HepG2 (cell line): ENCODE data around the gene RPTOR. TPM values are rescaled to one million over a fixed set of nuclear protein-coding genes. Genes with fewer than 3 reads are reported as not detected.
A peak's percentile ranks its signal among the peaks of the same experiment; 100 is the strongest.

Experiments
- ATAC-seq: fragments of 200-7000 bp; cut with Tn5 transposase; 3 replicates; pipeline ENCODE4 v1.9.1; 2020; ENCODE audit warnings: mild to moderate bottlenecking, moderate library complexity
- BruUV-seq: library from RNA; stranded (reverse); fragments of 400-500 nt; replicated peaks from 2 replicates; lab custom pipeline; 2021; lab: Mats Ljungman, UMichigan
- CTCF ChIA-PET: fragments of 300-600 bp; formaldehyde crosslinking; extraction: SDS; loops from one replicate; lab custom pipeline; 2021; ENCODE audit warnings: low total read pairs, inconsistent platforms, low intra/inter-chr PET ratio; lab: Yijun Ruan, JAX
- POLR2A ChIA-PET: fragments of 350-600 bp; sonication (Branson Sonifier 250); formaldehyde crosslinking; loops from one replicate; lab custom pipeline; 2020; ENCODE audit warnings: antibody characterized with exemption, inconsistent platforms; lab: Yijun Ruan, JAX
- DNase-seq: peaks from one replicate; pipeline ENCODE4 v3.0.0-alpha.2; 2015; ENCODE audit warnings: low spot score
- FAIRE-seq: peaks from 3 replicates; lab custom pipeline; 2011; peaks lifted over from hg19 to GRCh38; lab: Jason Lieb, UNC
- H2AFZ ChIP-seq: one replicate; pipeline ENCODE4 v1.6.1; 2011; ENCODE audit warnings: low read length, inconsistent platforms
- H3K27ac ChIP-seq: fragments of 300-600 bp; 3 replicates; pipeline ENCODE4 v1.8.0; 2011; ENCODE audit warnings: mixed run types, mild to moderate bottlenecking, mixed read lengths, low read length, inconsistent platforms; ENCODE audit not compliant: insufficient read depth; ENCODE audit errors: extremely low read length
- H3K27me3 ChIP-seq, 2 experiments: fragments of 200-600 bp in 1 of 2; 2 replicates in 1 of 2; 3 replicates in 1 of 2; pipeline versions ENCODE4 v1.6.0 to v1.8.0; 2011; ENCODE audit warnings: low read length in 2 of 2, mild to moderate bottlenecking in 2 of 2, moderate library complexity in 2 of 2, inconsistent platforms in 1 of 2; ENCODE audit not compliant: insufficient read depth in 2 of 2, control insufficient read depth in 1 of 2
- H3K36me3 ChIP-seq, 2 experiments: fragments of 200-600 bp in 1 of 2; replicated peaks in 1 of 2; 2 replicates in 1 of 2; 3 replicates in 1 of 2; pipeline versions ENCODE4 v1.5.1 to v1.8.0; 2011; ENCODE audit warnings: low read length in 2 of 2, inconsistent platforms in 1 of 2; ENCODE audit not compliant: insufficient read depth in 2 of 2, control insufficient read depth in 1 of 2
- H3K4me1 ChIP-seq: 2 replicates; pipeline ENCODE4 v1.5.1; 2012; ENCODE audit warnings: low read length, inconsistent platforms; ENCODE audit not compliant: insufficient read depth
- H3K4me2 ChIP-seq: 2 replicates; pipeline ENCODE4 v1.6.0; 2011; ENCODE audit warnings: low read depth, low read length, inconsistent platforms
- H3K4me3 ChIP-seq, 3 experiments: fragments of 200-600 bp in 1 of 3; sonication (generic), shearing (Covaris generic) in 1 of 3; replicated peaks in 1 of 3; 2 replicates each; pipeline ENCODE4 v1.5.1; 2011 to 2016; ENCODE audit warnings: low read length in 3 of 3, inconsistent platforms in 2 of 3, low read depth in 2 of 3, mild to moderate bottlenecking in 2 of 3, control low read depth in 1 of 3, mixed read lengths in 1 of 3; ENCODE audit not compliant: insufficient read depth in 1 of 3
- H3K79me2 ChIP-seq: one replicate; pipeline ENCODE4 v1.6.1; 2011; ENCODE audit warnings: low read length, inconsistent platforms; ENCODE audit not compliant: insufficient read depth
- H3K9ac ChIP-seq: 2 replicates; pipeline ENCODE4 v1.6.0; 2011; ENCODE audit warnings: mild to moderate bottlenecking, low read depth, low read length, inconsistent platforms; ENCODE audit not compliant: insufficient read depth
- H3K9me3 ChIP-seq: 2 replicates; pipeline ENCODE4 v1.5.1; 2012; ENCODE audit warnings: mild to moderate bottlenecking, low read length
- H4K20me1 ChIP-seq: 2 replicates; pipeline ENCODE4 v1.6.0; 2011; ENCODE audit warnings: inconsistent platforms, mild to moderate bottlenecking, low read length, moderate library complexity; ENCODE audit not compliant: insufficient read depth
- EEA1 ChIP-seq: sonication (generic); formaldehyde crosslinking; IDR thresholded peaks from 2 replicates; pipeline ENCODE4 v1.5.1; 2020; ENCODE audit warnings: mild to moderate bottlenecking, missing genetic modification reagents, borderline replicate concordance
- RFXANK ChIP-seq: IDR thresholded peaks from 2 replicates; pipeline ENCODE4 v1.6.1; 2016
- SP4 ChIP-seq: sonication (generic); formaldehyde crosslinking; IDR thresholded peaks from 2 replicates; pipeline ENCODE4 v1.8.1; 2023; ENCODE audit warnings: mild to moderate bottlenecking, missing genetic modification reagents
- STAG1 ChIP-seq: sonication (generic); formaldehyde crosslinking; IDR thresholded peaks from 2 replicates; pipeline ENCODE4 v1.4.0; 2020; ENCODE audit warnings: missing genetic modification reagents
- ZFP82 ChIP-seq: sonication (generic); formaldehyde crosslinking; IDR thresholded peaks from 2 replicates; pipeline ENCODE4 v1.5.1; 2020; ENCODE audit warnings: mild to moderate bottlenecking, missing genetic modification reagents, borderline replicate concordance
- ZNF331 ChIP-seq: sonication (generic); formaldehyde crosslinking; IDR thresholded peaks from 2 replicates; pipeline ENCODE4 v1.4.0; 2020; ENCODE audit warnings: missing genetic modification reagents
- ZNF704 ChIP-seq: sonication (generic); formaldehyde crosslinking; IDR thresholded peaks from 2 replicates; pipeline ENCODE4 v1.8.1; 2023; ENCODE audit warnings: mild to moderate bottlenecking, inconsistent platforms, moderate library complexity, missing genetic modification reagents, borderline replicate concordance
- ZNF891 ChIP-seq: sonication (generic); formaldehyde crosslinking; IDR thresholded peaks from 2 replicates; pipeline ENCODE4 v1.5.0; 2020; ENCODE audit warnings: mild to moderate bottlenecking, missing genetic modification reagents
- WGBS: methylation state at CpG from one replicate; pipeline ENCODE4 v1.1.6; 2017; ENCODE audit warnings: low lambda C conversion rate; 5-methylcytosine and 5-hydroxymethylcytosine counted together
- in situ Hi-C: cut with HindIII; loops from 2 replicates; pipeline ENCODE4 v1.10.0; 2017; ENCODE audit warnings: low pct_unique_long_range_greater_than_20kb; ENCODE audit not compliant: extremely low pct_ligation_motif_present
- intact Hi-C: fragments of 100-400 bp; cut with micrococcal nuclease; formaldehyde crosslinking; loops from one replicate; pipeline ENCODE4 v1.10.0; 2022; ENCODE audit not compliant: unreplicated experiment
- polyA plus RNA-seq, 8 experiments: library from polyadenylated mRNA; depleted of rRNA in 3 of 8; stranded (reverse) in 7 of 8; unstranded in 1 of 8; fragments of >200 nt; fragmentation: Illumina TruSeq in 4 of 8; extraction: Trizol in 4 of 8; gene quantifications; 2 replicates each; pipeline versions ENCODE4 v1.2.1 to v1.2.3, GENCODE V29; 2011 to 2016; ENCODE audit warnings: low read depth in 4 of 8, missing spikeins in 1 of 8, mixed read lengths in 1 of 8; ENCODE audit not compliant: insufficient read depth in 1 of 8
- total RNA-seq, 5 experiments: library from RNA; depleted of rRNA; stranded (reverse); fragments of >200 nt; fragmentation: Illumina TruSeq; extraction: Trizol; gene quantifications; 2 replicates each; pipeline ENCODE4 v1.2.3, GENCODE V29; 2016; ENCODE audit warnings: low read depth in 1 of 5
- TF ChIP-seq, protein P1 (sequence below): sonication (generic); formaldehyde crosslinking; IDR thresholded peaks from 2 replicates; pipeline ENCODE4 v1.4.0; 2020; ENCODE audit warnings: mild to moderate bottlenecking, low read depth, missing genetic modification reagents

Gene RPTOR
- total and polyA plus RNA-seq, 2 of the 13 experiments (the other 11 are each of a cell fraction or from before 2014, with no cell fraction given), result 6.6 to 25.3 TPM

DNA sequence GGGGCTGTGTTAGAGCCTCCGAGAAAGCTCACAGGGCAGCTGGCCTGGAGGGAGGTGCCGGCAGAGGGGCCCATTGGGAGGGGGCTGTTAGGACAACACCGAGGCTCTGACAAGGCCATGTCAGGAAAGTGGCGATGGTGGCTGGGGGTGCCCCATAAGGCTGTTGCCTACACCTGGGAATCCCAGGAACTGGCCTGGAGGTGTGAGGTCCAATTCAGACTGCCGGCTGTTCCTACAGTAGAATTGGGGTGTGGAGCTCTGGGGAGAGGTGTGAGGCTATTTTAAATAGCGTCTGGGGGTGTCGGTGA, 292.0 kb downstream of the RPTOR start:
- WGBS, result 100% methylated on average over 7 of the region's 7 CpGs
- intact Hi-C loops, result no loop called here

GRCh38 chr17:80836971-80837481, 292.4 kb downstream of the RPTOR start:
- H3K27ac ChIP-seq, result no peak overlapping the region
- ChIA-PET POLR2A (no interaction called here), CTCF (no interaction called here)
- in situ Hi-C loops, result no loop called here
- no peak overlapping the region for H3K4me2 ChIP-seq
- no peaks in the 10 kb centered on the region for H3K9me3 ChIP-seq
- H3K4me1 ChIP-seq, result peaks cover 15% of the 10 kb centered on the region
- ATAC-seq, result no peak; the same call in 2 of the 3 replicates
- intact Hi-C loops, result no loop called here
- TF ChIP-seq ZNF331, result no peak
- no peak for TF ChIP-seq ZNF704
- TF ChIP-seq EEA1 (CRISPR knock-in tag), result no peak
- no peak for TF ChIP-seq SP4 (CRISPR knock-in tag)
- no peaks in the 10 kb centered on the region for H3K27me3 ChIP-seq
- FAIRE-seq, result no peak
- no peaks in the 10 kb centered on the region for H3K79me2 ChIP-seq
- no peak overlapping the region for H3K9ac ChIP-seq
- peaks cover 6 to 22% of the 10 kb centered on the region in 2 experiments; a peak in 4 of 5 replicates for H3K36me3 ChIP-seq
- no TSS peak for BruUV-seq
- no peak overlapping the region for H2AFZ ChIP-seq
- H3K4me3 ChIP-seq, result no peak overlapping the region
- 98% methylated on average over 12 of the region's 16 CpGs for WGBS
- DNase-seq, result no peak
- no peaks in the 10 kb centered on the region for H4K20me1 ChIP-seq

More for the DNA sequence above, 292.0 kb downstream of the RPTOR start:
- Histone ChIP-seq H3K9ac (no peak overlapping the region), H4K20me1 (no peaks in the 10 kb centered on the region), H3K36me3 (peaks cover 6 to 22% of the 10 kb centered on the region in 2 experiments; a peak in 4 of 5 replicates), H3K4me3 (no peak overlapping the region), H3K27ac (no peak overlapping the region), H2AFZ (no peak overlapping the region), H3K79me2 (no peaks in the 10 kb centered on the region), H3K4me2 (no peak overlapping the region), H3K9me3 (no peaks in the 10 kb centered on the region), H3K4me1 (peaks cover 15% of the 10 kb centered on the region), H3K27me3 (no peaks in the 10 kb centered on the region)
- DNase-seq (no peak), FAIRE-seq (no peak), ATAC-seq (no peak)
- no TSS peak for BruUV-seq
- TF ChIP-seq RFXANK (CRISPR knock-in tag) (no peak), ZNF891 (0 out of 2 replicates have a peak, but pooled peaks have one; percentile 24), ZFP82 (CRISPR knock-in tag) (no peak), STAG1 (CRISPR knock-in tag) (no peak)
- TF ChIP-seq, protein P1, sequence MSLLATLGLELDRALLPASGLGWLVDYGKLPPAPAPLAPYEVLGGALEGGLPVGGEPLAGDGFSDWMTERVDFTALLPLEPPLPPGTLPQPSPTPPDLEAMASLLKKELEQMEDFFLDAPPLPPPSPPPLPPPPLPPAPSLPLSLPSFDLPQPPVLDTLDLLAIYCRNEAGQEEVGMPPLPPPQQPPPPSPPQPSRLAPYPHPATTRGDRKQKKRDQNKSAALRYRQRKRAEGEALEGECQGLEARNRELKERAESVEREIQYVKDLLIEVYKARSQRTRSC (CRISPR knock-in tag), result no peak
- POLR2A ChIA-PET, result no interaction called here
- in situ Hi-C loops, result no loop called here
- CTCF ChIA-PET, result no interaction called here
